KOPT-K1 (cell line): Measurements from ENCODE around the gene PSMG4.

Experiments used
- H3K27ac ChIP-seq: fragments of 200-600 bp; sonication (generic); 2 replicates; pipeline ENCODE4 v1.5.1; 2016; ENCODE audit warnings: antibody characterized with exemption, mild to moderate bottlenecking, low read depth, low read length; ENCODE audit not compliant: poor library complexity, severe bottlenecking
- H3K36me3 ChIP-seq: fragments of 200-600 bp; sonication (generic); 2 replicates; pipeline ENCODE4 v1.5.1; 2017; ENCODE audit warnings: antibody characterized with exemption, mild to moderate bottlenecking, low read length, moderate library complexity; ENCODE audit not compliant: insufficient read depth
- H3K9me3 ChIP-seq: fragments of 200-600 bp; sonication (generic); 2 replicates; pipeline ENCODE4 v1.5.1; 2017; ENCODE audit warnings: antibody characterized with exemption, low read length, mild to moderate bottlenecking; ENCODE audit not compliant: insufficient read depth, poor library complexity, severe bottlenecking

PSMG4 gene

DNA sequence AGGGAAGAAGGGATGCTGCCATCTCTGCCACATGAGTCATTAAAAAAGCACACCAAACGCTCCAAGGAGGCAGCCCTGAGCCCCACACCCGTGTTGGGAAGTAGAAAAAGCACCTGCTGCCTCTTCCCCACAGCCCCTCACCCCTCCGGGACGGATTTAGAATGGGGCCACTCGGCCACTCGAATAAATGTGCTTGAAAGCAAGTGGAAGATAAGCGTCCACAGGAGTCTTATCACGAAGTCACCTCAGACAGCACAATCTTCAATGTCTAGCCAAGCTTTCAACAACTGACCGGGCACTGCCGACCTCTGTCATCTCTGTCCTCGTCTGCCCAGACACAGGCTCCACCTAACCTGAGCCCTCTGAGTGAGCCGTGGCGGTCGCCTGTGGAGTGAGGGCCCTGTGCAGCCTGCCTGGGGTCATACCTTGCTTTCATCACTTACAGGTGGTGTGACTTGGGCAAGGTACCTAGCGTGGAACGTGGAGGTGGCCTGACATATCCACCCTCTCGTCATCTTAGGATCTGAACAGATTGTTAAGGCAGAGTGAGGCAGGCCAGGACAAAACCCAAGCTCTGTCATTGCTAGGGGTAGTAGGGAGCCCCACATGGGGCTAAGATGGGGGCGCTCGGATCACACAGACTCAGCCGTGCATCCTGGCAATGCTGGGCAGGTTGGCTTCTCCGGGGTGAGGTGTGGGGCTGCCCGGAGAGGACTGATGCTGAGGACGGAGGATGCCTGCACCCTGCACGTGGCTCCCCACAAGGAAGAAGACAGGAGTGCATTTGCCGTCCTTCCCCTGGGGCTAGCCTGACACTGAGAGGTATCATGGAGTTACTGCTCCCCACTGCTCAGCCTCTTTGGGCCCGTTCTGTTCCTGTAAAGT is 34.8 kb downstream of the PSMG4 start:
- Histone ChIP-seq H3K27ac (no peak overlapping the region), H3K9me3 (no peaks in the 10 kb centered on the region), H3K36me3 (no peaks in the 10 kb centered on the region)

DNA sequence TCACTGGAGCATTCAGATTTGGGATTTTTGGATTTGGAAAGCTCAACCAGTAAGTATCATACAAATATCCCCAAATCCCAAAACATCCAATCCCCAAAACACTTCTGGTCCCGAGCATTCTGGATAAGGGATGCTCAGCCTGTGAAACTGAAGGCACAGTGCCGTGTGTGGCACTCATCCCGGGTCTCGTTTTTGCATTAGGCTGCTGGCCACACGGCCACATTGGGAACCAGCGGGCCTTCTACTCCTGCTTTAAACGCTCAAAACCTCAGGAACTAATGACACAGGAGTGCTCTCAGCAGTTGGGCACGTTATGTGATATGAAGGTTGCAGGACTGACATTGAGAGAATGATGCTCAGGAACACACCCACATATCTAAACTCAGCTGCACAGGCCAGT is 35.6 kb downstream of the PSMG4 start:
- Histone ChIP-seq H3K9me3 (no peaks in the 10 kb centered on the region), H3K36me3 (no peaks in the 10 kb centered on the region), H3K27ac (no peak overlapping the region)

DNA sequence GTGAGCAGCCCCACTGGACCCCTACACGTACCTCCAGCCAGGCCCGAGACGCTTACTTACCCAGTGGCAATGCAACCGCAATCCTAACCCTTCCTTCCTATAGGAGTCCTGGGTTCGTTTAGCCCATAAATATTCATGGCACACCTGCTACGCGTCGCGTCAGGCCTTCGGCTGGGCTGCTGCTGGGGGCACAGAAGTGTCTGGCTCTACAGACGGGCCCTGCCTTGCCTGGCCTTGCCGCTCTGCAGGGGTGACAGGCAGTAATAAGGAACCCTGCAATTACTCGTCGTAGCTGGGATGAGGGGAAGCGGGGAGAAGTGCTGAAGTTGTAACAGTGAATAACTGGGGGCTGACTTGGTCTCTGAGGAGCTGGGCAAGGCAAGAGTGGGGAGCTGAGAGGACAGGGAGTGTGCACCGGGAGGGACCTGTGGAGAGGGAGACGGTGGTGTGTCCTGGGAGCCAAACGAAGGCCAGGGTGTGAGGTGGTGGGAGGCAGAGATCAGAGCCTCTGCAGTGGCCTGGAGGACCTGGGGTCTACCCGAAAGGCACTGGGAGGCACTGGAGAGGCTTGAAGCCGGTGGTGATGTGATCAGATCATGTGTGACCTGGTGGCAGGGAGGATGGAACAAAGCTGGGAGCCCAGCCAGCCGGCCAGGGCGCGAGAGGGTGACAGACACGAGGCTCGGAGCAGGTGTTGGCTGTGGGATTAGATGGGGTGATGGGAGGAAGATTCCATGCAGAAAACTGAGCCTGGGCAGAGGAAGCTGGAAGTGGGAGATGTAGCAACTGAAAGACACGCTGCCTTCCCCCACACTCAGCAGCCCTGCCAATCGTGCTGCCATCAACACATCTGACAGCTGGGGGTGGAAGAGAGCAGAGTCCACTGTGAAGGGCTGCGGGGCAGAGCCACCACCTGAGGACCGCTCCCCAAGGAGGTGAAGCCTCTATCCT is 36.4 kb downstream of the PSMG4 start:
- no peak overlapping the region for H3K27ac ChIP-seq
- no peaks in the 10 kb centered on the region for H3K9me3 ChIP-seq
- H3K36me3 ChIP-seq = no peaks in the 10 kb centered on the region

DNA sequence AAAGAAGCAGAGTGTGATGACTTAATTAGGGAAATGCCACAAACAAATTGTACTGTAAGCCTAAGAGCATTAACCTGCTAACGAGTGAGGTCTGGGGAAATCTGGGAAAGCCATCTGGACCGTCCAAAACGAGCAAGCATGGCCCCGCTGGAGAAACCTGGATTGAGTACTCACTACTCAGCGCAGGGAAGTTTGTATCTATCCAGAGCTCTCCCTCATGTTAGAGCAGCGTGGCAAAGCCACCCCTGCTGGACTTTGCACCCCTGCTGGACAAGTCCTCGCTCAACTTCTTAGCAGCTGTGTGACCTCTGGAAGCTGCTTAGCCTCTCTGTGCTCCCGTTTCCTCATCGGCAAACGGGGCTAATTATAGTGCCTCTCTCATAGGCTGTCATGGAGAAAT is 37.3 kb downstream of the PSMG4 start:
- Histone ChIP-seq H3K36me3 (no peaks in the 10 kb centered on the region), H3K27ac (no peak overlapping the region), H3K9me3 (no peaks in the 10 kb centered on the region)

DNA sequence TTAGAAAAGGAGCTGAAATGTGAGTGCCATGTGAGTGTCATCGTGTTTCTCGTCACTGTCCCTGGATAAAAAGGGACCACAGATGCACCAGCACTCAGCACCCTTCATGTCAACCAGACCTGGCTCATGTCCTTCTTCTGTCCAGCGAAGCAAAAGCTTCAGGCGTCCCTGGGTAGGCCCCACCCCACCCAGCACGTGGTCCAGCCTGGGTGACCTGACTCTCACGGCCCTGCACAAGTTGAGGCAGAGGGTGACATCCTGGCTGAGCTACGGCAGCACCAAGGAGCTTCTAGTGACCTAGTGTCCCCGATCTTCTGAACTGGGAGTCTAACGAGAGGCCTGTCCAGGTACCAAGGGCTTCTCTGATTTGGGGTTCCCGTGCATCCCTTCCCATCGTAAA is 37.8 kb downstream of the PSMG4 start:
- Histone ChIP-seq H3K36me3 (no peaks in the 10 kb centered on the region), H3K27ac (no peak overlapping the region), H3K9me3 (no peaks in the 10 kb centered on the region)

DNA sequence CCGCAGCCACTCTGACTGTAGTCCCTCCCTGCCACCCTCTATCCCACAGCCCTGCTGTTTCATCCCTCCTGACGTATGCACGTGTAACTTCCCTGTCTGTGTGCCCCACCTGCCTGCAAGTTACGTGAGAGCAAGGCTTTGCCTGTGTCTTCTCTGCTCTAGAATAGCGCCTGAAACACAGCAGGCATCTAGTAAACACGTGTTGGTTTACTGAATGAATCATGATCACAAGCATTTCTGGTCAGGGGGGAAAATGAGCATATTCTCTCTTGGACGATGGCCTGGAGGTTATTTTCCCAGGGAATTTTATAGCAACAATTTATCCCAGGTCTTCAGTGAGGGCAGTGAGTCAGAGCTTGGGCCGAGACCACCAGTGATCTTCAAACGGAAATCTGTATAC is 38.3 kb downstream of the PSMG4 start:
- no peak overlapping the region for H3K27ac ChIP-seq
- no peaks in the 10 kb centered on the region for H3K36me3 ChIP-seq
- H3K9me3 ChIP-seq = no peaks in the 10 kb centered on the region

DNA sequence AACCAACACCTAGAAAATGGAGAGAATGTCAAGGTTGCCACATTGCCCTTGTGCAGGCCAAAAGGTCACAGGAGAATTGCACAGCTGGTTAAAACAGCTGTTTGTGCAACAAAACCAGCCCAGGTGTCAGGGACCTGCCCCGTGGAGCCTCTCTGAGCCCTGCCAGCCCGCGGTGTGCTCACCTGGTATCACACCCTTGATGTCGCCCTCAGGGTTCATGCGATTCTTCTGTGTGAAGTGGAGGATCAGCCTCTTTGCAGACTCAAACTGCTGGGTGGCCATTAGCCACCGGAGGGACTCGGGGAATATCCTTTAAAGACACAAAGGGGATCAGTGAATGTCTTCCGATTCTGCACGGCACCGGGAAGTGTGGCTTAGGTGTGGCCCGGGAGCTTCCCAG is 39.2 kb downstream of the PSMG4 start:
- no peak overlapping the region for H3K27ac ChIP-seq
- no peaks in the 10 kb centered on the region for H3K9me3 ChIP-seq

DNA sequence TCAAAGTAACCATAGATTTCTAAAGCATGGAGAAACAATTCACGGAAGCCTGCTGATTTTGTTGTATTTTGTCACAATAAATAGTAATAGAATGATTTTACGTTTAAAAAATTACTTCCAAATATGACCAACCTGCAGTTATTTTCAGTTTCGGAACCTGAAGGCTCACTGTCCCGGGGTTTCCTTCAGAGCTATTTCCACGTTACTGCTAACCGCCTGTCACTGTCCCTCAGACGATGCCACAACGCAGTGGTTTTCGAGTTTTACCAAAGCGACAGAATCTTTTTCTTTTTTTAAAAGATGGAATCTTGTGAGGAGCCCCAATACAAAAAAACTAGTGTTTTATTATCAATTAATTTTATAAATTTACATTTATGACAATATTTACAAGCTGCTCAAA is 40.5 kb downstream of the PSMG4 start:
- Histone ChIP-seq H3K36me3 (no peaks in the 10 kb centered on the region), H3K27ac (no peak overlapping the region), H3K9me3 (no peaks in the 10 kb centered on the region)

More for the DNA sequence above, 39.2 kb downstream of the PSMG4 start:
- no peaks in the 10 kb centered on the region for H3K36me3 ChIP-seq

DNA sequence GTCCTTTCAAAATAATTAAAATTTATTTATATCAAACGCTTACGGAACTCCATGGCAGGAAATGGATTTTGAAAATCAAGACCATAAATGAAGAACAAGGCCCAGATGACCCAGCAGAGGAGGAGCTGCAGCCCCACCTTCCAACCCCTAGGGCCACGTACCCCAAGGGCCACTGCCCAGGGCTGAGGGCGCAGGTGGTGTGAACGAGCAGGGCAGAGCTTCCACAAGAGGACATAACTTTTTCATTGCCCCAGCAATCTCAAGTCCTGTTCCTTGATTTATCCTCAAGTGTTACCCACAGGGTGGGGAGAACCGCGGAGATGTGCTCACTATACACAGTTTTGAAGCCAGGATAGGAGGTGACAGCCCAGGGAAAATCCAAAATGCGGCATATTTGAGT is 42.8 kb downstream of the PSMG4 start:
- Histone ChIP-seq H3K9me3 (peaks cover 14% of the 10 kb centered on the region), H3K36me3 (no peaks in the 10 kb centered on the region), H3K27ac (no peak overlapping the region)

DNA sequence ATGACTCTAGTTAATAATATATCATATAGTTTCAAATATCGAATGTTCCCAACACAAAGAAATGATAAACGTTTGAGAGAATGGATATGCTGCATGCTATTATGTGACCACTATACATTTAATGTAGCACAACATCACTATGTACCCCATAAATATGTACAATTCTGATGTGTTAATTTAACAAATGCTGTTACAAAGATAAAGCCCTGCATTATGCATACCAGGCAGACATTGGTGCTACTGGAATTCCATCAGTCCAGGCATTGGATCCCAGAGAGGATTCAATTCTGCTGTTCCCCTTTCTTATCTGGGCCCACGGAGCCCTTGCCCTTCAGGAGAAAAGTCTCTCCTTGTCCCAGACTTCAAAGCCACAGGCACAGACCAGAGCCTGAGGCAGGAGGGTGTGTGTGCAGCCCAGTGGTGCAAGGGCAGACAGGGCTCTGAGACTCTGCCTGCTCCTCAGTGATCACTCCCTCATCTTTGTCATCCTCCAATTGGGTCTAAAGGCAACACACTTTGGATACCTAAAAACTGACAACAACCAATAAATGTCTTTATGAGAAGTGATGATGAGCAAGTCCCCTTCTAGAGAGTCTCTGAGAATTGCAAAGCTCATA is 45.2 kb downstream of the PSMG4 start:
- Histone ChIP-seq H3K36me3 (no peaks in the 10 kb centered on the region), H3K27ac (no peak overlapping the region), H3K9me3 (peaks cover 14% of the 10 kb centered on the region)

DNA sequence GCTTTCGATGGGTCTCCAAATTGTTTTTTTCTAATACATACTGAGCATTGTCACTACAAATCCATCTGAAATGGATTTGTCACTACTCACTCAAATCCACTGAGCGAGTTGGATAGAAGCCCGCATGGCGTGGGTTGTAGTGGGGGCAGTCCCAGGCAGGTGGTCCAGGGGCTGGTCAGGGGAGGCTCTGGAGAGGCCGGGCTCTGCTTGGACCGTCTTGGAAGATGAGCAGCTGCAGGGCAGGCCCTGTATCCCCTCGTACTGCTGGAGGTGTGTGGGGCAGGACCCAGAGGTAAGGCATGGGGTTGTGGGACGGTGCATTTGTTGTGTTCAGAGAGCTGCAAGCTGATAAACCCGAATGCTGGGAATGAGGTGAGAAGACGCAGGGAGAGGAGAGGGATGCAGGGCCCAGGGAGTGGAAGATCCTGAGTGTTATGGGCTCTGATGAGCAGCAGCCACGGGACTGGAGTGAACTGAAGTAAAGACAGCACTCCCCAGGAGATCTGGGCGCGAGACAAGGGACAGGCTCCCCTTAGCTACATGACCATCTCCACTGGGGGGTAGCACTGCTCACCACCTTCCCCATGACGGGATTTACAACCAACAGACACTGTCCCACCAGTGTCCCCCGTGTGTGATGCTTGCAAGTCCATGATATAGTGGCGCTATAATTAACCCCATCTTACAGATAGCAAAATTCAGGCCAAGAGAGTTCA is 45.9 kb downstream of the PSMG4 start:
- no peaks in the 10 kb centered on the region for H3K36me3 ChIP-seq
- H3K9me3 ChIP-seq = peaks cover 14% of the 10 kb centered on the region
- no peak overlapping the region for H3K27ac ChIP-seq

DNA sequence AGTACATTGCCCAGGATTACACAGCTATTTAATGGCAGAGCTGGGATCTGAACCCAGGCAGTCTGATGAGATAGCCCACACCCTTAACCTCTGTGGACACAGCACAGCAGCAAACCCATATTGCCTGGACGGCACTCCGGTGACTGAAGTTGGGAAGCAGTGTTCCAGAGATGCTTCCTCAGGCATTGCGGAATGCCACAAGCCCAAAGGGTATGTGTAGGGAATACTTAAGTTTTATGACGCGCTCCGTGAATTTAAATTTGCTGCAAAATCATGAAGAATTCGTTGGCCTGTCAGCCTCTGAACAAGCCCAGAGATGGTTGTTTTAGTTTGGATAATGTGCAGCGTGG is 46.4 kb downstream of the PSMG4 start:
- H3K9me3 ChIP-seq = peaks cover 14% of the 10 kb centered on the region
- no peak overlapping the region for H3K27ac ChIP-seq
- no peaks in the 10 kb centered on the region for H3K36me3 ChIP-seq

DNA sequence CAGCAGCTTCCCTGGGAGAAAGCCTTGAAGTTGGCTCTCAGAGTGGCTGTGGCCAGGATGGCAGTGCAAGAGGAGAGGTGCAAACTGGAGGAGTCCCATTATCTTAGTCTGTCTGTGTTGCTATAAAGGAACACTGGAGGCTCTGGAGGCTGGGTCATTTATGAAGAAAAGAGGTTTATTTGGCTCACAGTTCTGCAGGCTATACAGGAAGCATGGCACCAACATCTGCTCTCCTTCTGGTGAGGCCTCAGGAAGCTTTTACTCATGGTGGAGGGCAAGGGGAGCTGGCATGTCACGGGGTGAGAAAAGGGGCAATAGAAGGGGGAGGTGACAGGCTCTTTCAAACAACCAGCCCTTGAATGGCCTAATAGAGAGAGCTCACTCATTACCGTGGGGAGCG is 47.1 kb downstream of the PSMG4 start:
- Histone ChIP-seq H3K27ac (no peak overlapping the region), H3K36me3 (no peaks in the 10 kb centered on the region), H3K9me3 (peaks cover 14% of the 10 kb centered on the region)

DNA sequence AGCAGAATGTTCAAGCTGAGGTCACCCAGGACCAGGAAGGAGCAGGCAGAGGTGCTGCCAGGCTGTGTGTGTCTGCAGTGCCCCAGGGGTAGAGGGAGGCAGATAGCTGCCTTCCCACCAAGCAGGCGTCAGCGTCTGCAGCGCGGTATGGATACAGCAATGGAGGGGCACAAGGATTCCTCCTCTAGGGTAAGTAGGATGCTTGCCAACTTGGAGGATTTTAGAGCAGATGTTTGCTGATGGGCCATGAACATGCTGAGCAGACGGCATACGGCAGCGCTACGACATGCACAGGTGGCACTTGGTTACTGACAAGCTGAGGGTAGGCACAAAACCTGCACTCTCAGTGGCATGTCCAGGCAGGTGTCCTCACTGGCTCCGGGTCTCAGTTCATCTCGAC is 48.1 kb downstream of the PSMG4 start:
- Histone ChIP-seq H3K9me3 (peaks cover 14% of the 10 kb centered on the region), H3K36me3 (no peaks in the 10 kb centered on the region), H3K27ac (no peak overlapping the region)

DNA sequence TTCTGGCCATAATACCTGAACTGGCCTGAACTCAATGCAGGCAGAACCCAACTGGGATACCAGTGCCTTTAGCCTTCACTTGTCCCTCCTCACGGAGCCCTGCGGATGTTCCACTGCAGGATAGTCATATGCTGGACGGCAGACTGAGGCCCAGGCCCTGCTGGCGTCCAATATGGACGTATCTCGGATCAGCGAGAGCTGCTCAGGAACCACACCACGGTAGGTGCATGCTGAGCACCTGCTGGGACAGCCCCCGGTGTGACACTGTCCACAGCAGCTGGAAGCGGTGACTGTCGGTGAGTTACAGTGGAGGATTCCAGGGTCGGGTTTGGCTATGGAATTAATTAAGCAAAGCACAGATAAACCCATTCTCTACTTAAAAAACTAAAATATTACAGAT is 48.7 kb downstream of the PSMG4 start:
- Histone ChIP-seq H3K9me3 (peaks cover 14% of the 10 kb centered on the region), H3K27ac (no peak overlapping the region), H3K36me3 (no peaks in the 10 kb centered on the region)
